Fibroblast of skin of right quadriceps (primary cell): ENCODE results near the gene KRTAP2-4.

Source experiments
- DNase-seq: peaks from one replicate; pipeline ENCODE4 v3.0.0-alpha.2; 2013

Gene KRTAP2-4

DNA sequence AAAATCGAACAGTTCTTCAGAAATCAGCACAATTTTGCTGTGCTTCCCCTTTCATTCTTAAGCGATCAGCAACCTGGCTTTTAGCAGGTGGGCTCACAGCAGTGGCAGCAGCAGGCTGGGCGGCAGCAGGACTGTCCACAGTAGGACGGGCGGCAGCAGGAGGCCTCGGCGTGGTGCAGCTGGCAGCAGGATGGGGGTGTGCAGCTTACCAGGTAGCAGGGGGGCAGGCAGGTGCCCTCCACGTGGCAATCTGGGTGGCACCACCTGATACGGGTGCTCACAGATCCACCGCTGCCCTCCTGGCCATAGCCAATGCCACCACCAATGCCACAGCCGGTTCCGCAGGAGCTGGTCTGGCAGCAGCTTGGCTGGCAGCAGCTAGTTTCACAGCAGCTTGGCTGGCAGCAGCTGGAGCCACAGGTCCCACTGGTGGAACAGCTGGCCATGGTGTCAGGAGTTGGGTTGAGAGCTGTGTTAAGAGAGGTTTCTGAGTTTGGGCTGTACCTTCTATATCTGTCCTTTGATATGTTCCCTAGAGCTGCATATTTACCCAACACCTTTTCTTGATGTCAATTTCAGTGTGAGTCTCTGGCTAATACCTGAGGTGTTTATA is 35.9 kb downstream of the KRTAP2-4 start, which contains the start of gene KRTAP1-4:
Gene KRTAP1-4, minus strand, starts transcription at position 563 of the 613 bp plus-strand sequence. Its CDS starts 117 bp downstream, at position 446.
- DNase-seq: no peak

DNA sequence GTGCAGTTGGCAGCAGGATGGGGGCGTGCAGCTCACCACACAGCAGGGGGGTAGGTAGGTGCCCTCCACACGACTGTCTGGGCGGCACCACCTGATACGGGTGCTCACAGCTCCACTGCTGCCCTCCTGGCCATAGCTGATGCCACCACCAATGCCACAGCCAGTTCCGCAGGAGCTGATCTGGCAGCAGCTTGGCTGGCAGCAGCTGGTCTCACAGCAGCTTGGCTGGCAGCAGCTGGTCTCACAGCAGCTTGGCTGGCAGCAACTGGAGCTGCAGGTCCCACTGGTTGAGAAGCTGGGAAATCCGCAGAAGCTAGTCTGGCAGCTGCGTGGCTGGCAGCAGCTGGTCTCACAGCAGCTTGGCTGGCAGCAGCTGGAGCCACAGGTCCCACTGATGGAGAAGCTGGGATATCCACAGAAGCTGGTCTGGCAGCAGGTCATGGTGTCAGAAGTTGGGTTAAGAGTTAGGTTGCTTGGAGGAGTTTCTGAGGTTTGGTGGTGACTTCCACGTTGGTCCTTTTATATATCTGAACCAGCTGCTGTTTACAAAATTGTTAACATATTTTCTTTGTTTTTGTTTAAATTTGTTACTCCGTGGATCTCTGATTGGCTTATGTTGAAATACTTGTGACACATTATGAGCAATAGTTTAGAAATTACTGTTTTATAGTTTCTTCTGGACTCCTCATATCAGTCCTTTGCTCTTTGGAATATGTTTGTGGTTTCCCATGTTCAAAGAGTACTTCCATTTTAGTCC is 38.8 kb downstream of the KRTAP2-4 start, which contains the start of gene KRTAP1-5:
Gene KRTAP1-5, minus strand, starts transcription at position 494 of the 757 bp plus-strand sequence. Its CDS starts 53 bp downstream, at position 441.
- peak; percentile 85 for DNase-seq

DNA sequence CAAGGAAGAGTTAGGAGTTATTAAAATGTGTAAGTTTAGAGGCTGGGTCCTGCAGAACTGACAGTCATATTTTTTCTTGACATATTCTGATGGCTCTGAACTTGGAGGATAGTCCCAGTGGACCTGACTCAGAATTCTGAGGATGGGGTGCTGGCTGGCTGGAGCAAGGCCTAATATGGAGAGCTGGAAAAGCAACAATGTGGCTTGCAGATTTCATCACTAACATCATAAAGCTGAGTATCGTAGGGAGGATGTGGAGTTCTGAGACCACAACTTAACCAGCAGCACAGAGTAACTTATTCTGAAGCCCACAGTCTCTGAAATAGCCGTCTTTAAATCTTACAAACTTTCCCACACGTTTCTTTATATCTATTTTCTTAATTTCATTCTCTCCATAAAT is 41.0 kb downstream of the KRTAP2-4 start:
- DNase-seq: peak; percentile 81

DNA sequence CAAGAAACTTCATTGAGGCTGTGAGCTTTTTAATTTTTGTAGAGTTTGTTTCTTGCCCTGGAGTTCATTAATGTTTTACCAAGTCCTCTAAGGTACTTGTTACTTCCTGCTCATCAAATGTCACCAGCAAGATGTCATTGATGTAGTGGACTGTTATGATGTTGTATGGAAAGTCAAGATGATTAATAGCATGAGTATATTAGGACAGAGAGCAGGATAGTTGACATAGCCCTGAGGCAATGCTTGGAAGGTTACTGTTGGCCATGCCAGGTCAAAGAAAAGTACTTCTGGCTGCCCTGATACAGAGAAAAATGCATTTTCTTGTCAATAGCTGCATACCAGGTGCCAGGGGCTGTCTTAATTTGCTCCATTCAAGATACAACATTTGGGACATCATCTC is 45.3 kb downstream of the KRTAP2-4 start:
- DNase-seq: no peak

DNA sequence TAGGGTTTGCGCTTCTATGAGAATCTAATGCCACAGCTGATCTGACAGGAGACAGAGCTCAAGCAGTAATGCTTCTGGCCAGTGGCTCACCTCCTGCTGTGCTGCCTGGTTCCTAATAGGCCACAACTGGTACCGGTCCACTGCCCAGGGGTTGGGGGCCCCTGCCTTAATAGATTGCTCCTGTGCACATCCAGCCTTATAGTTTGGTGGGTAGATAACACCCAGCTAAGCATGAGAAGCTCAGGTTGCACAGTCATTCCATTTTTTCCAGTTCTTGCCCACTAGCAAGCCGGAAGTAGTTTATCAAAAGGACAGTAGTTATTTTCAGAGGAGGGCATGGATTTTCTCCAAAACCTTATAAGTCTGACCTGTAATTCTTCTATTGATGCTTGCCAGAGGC is 46.3 kb downstream of the KRTAP2-4 start:
- no peak for DNase-seq

DNA sequence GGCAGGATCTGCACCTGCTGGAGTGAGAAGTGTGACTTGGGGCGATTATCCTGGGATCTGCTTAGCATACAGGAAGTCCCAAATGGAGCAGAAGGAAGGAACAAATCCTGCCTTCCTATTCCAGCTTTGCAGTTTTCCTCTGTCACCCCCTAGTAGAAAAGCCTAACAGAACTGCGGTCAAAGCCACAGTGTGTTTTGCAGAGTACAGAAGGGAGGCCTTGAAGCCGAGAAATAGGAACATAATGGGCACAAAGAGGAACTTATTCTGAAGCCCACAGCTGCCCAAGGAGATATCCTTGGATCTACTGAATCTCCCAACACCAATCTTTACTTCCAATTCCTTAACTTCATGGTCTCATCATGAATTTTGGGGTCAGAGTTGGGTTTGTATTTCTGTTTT is 47.1 kb downstream of the KRTAP2-4 start:
- no peak for DNase-seq

DNA sequence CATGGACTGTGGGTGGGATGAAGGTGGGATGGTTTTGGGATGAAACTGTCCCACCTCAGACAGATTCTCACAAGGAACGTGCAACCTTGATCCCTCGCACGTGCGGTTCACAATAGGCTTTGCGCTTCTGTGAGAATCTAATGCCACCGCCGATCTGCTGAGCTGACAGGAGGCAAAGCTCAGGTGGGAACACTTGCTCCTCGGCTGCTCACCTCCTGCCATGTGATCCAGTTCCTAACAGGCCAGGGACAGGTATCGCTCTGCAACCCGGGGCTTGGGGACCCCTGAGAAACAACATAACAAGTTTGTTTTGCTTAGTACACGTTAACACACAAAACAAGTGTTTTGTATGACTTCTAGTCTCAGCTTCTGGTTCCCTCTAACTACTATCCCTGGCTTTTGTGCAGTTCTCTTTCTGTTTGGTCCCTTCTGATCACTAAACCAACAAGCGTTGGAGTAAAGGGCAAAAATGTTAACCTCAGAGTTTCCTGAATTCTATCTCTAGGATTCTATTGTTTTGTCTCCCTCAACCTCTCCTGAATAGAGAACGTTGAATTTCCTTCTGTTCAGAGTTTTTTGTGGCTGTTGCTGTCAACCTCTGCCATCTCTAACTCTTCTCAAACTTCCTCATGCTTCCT is 49.0 kb downstream of the KRTAP2-4 start:
- no peak for DNase-seq

DNA sequence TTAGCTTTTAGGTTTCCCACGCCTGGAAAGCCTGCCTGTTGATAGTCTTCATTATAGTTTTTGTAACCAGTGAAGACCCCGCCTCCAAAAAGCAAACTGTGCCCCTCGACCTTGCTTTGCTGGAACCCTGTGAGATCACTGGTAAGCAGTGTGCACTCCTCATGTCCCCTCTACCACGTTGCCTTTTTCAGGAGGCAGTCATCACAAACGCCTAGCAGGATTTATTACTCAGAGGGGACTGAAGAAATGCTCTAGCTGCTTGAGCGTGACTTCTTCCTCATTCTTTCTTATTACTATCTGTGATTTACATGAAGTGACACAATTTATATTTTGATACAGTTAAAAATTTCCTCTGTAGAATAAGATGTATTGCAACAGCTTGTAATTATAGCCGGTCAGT is 50.2 kb downstream of the KRTAP2-4 start:
- DNase-seq: peak; percentile 37
